Right atrium auricular region (tissue), 2 donors: Measurements from ENCODE around the gene HDAC9. TPM values are rescaled to one million over a fixed set of nuclear protein-coding genes. Genes with fewer than 3 reads are reported as not detected.

Experiments used
- DNase-seq: peaks from one replicate; pipeline ENCODE4 v3.0.0-alpha.2; 2019; ENCODE audit warnings: low spot score
- H3K27ac ChIP-seq, 2 donors: fragments of 200-600 bp; sonication (generic); 1 replicate in 1 of 2; 2 replicates in 1 of 2; pipeline ENCODE4 v1.5.1; 2016 to 2019
- H3K27me3 ChIP-seq, 2 donors: fragments of 200-600 bp; sonication (generic); one replicate each; pipeline versions ENCODE4 v1.5.1 to v1.6.0; 2017 to 2019
- H3K36me3 ChIP-seq: fragments of 200-600 bp; sonication (generic); one replicate; pipeline ENCODE4 v1.5.1; 2016
- H3K4me1 ChIP-seq, 2 donors: fragments of 200-600 bp; sonication (generic); one replicate each; pipeline versions ENCODE4 v1.5.1 to v1.6.0; 2017 to 2019
- H3K4me3 ChIP-seq, 2 donors: fragments of 200-600 bp; sonication (generic); 1 replicate in 1 of 2; 2 replicates in 1 of 2; pipeline ENCODE4 v1.5.1; 2017 to 2019; ENCODE audit warnings: mild to moderate bottlenecking in 1 of 2, moderate library complexity in 1 of 2
- H3K9me3 ChIP-seq, 2 donors: fragments of 200-600 bp; sonication (generic); one replicate each; pipeline ENCODE4 v1.5.1; 2019
- total RNA-seq, 2 donors: library from RNA; depleted of rRNA; stranded (reverse); fragments of >200 nt; gene quantifications; one replicate each; pipeline ENCODE4 v1.1.0, GENCODE V29; 2016
- TF ChIP-seq, protein P1 (sequence below), 2 donors: fragments of 200-600 bp; sonication (generic); IDR thresholded peaks; one replicate each; pipeline ENCODE4 v1.5.1; 2019; ENCODE audit warnings: antibody characterized with exemption in 2 of 2

Gene HDAC9
- total RNA-seq, 2 donors from 2014 or later = 16.6 to 28.0 TPM

DNA sequence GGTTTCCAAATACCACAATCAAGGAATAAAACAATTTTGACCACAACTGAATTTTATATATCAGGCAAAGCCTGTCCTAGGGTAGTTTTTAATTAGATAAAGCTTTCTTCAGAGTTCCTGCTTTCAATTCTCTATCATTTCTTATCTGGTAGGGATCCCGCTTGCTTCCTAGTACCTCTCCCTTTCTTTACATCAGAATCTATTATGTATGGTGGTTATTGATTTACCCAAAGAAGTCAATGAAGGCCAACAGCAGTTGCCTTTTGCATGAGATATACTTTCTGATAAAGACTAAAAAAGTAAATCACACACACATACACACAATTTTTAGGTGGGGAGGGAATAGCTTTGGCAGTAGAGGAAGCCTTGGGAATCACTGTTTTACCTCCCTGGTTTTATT lies 70.7 kb downstream of the HDAC9 start:
- H3K9me3 ChIP-seq = no peaks in the 10 kb centered on the region
- TF ChIP-seq, protein P1, sequence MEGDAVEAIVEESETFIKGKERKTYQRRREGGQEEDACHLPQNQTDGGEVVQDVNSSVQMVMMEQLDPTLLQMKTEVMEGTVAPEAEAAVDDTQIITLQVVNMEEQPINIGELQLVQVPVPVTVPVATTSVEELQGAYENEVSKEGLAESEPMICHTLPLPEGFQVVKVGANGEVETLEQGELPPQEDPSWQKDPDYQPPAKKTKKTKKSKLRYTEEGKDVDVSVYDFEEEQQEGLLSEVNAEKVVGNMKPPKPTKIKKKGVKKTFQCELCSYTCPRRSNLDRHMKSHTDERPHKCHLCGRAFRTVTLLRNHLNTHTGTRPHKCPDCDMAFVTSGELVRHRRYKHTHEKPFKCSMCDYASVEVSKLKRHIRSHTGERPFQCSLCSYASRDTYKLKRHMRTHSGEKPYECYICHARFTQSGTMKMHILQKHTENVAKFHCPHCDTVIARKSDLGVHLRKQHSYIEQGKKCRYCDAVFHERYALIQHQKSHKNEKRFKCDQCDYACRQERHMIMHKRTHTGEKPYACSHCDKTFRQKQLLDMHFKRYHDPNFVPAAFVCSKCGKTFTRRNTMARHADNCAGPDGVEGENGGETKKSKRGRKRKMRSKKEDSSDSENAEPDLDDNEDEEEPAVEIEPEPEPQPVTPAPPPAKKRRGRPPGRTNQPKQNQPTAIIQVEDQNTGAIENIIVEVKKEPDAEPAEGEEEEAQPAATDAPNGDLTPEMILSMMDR (IDR thresholded peaks at IDR 0.05) = no peak
- H3K4me1 ChIP-seq = no peaks in the 10 kb centered on the region
- H3K27me3 ChIP-seq = no peaks in the 10 kb centered on the region
- no peak overlapping the region for H3K4me3 ChIP-seq
- H3K27ac ChIP-seq = no peak overlapping the region
- H3K36me3 ChIP-seq = no peaks in the 10 kb centered on the region
- DNase-seq = no peak

GRCh38 chr7:18566829-18567228 lies 71.3 kb downstream of the HDAC9 start:
- no peak overlapping the region for H3K4me3 ChIP-seq
- H3K9me3 ChIP-seq = no peaks in the 10 kb centered on the region
- H3K36me3 ChIP-seq = no peaks in the 10 kb centered on the region
- DNase-seq = no peak
- no peaks in the 10 kb centered on the region for H3K4me1 ChIP-seq
- no peak overlapping the region for H3K27ac ChIP-seq
- no peaks in the 10 kb centered on the region for H3K27me3 ChIP-seq
- TF ChIP-seq, protein P1 (IDR thresholded peaks at IDR 0.05) = no peak

DNA sequence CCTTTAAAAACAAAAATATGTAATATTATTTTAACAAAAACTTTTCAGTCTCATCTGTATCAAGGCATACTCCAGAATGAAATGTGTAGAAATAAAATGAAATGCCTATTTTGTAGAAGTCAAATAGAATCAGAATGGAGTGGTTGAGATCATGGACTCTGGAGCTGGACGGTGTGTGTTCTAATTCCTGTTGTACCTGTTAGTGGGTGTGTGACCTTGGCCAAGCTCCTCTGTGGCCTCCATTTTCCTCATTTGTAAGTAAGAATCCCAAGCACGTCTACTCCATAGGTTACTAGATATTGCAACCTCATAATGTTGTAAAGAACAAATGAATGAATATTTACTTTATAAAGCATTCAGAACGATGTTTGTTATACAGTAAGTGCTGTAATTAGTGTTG lies 74.9 kb downstream of the HDAC9 start:
- no peak overlapping the region for H3K4me3 ChIP-seq
- H3K36me3 ChIP-seq = no peaks in the 10 kb centered on the region
- DNase-seq = no peak
- H3K27ac ChIP-seq = no peak overlapping the region
- no peaks in the 10 kb centered on the region for H3K9me3 ChIP-seq
- H3K4me1 ChIP-seq = no peaks in the 10 kb centered on the region
- H3K27me3 ChIP-seq = no peaks in the 10 kb centered on the region
- TF ChIP-seq, protein P1 (IDR thresholded peaks at IDR 0.05) = no peak

DNA sequence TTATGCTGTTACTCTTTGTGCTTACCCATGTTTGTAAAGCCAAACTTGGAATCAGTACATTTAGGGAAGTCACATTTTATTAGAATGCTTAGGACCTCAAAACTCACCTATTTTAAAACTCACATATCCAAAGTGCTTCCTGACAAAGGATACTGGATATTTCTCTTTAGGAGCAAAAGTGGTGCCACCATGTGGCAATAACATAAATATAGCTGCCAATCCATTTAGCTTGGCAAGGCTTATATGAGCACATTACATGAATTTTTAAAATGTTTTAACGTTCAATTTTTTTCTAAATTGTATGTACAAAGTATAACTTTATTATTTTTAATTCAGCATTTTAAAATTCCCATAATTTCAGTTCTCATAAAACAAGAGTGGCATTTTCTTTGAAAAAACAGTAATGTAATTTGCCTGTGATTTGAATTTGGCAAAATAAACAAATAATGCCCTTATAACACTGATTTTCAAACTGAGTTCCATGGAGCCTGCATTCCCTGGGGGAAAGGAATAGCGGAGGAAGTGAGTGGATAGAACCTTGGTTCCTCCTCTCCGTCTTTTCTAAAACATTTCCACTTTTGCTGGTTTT lies 75.4 kb downstream of the HDAC9 start:
- no peaks in the 10 kb centered on the region for H3K36me3 ChIP-seq
- H3K9me3 ChIP-seq = no peaks in the 10 kb centered on the region
- H3K4me3 ChIP-seq = no peak overlapping the region
- no peak for DNase-seq
- no peaks in the 10 kb centered on the region for H3K27me3 ChIP-seq
- no peak overlapping the region for H3K27ac ChIP-seq
- TF ChIP-seq, protein P1 (IDR thresholded peaks at IDR 0.05) = peak in 1 of 2 donors; percentile 65
- no peaks in the 10 kb centered on the region for H3K4me1 ChIP-seq

DNA sequence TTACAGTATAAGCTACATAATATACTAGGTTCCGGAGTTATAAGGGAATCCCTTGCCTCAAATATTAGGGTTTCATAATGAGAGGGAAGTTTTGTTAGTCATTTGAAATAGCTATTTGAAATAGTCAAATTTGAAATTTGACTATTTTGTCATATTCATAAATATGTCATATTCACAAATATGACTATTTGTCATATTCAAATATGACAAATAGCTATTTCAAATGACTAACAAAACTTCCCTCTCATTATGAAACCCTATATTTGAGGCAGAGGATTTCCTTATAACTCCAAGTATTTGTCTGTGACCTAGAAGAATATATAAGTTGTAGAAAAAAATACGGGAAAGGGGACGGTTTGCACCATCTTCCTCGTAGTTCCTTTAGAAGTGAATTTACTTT lies 76.6 kb downstream of the HDAC9 start:
- Histone ChIP-seq H3K27ac (no peak overlapping the region), H3K9me3 (no peaks in the 10 kb centered on the region)
- no peak for DNase-seq

More for the DNA sequence above, 76.6 kb downstream of the HDAC9 start:
- no peak overlapping the region for H3K4me3 ChIP-seq
- no peaks in the 10 kb centered on the region for H3K36me3 ChIP-seq
- no peaks in the 10 kb centered on the region for H3K27me3 ChIP-seq
- TF ChIP-seq, protein P1 (IDR thresholded peaks at IDR 0.05) = no peak
- H3K4me1 ChIP-seq = no peaks in the 10 kb centered on the region
